ENCODE data around the gene PSMG3. TPM values are rescaled to one million over a fixed set of nuclear protein-coding genes. Genes with fewer than 3 reads are reported as not detected.
A peak's percentile ranks its signal among the peaks of the same experiment; 100 is the strongest.

PSMG3 gene
- total and polyA plus RNA-seq, 7 donors: 11.8 to 59.1 (median 18.2) TPM

DNA sequence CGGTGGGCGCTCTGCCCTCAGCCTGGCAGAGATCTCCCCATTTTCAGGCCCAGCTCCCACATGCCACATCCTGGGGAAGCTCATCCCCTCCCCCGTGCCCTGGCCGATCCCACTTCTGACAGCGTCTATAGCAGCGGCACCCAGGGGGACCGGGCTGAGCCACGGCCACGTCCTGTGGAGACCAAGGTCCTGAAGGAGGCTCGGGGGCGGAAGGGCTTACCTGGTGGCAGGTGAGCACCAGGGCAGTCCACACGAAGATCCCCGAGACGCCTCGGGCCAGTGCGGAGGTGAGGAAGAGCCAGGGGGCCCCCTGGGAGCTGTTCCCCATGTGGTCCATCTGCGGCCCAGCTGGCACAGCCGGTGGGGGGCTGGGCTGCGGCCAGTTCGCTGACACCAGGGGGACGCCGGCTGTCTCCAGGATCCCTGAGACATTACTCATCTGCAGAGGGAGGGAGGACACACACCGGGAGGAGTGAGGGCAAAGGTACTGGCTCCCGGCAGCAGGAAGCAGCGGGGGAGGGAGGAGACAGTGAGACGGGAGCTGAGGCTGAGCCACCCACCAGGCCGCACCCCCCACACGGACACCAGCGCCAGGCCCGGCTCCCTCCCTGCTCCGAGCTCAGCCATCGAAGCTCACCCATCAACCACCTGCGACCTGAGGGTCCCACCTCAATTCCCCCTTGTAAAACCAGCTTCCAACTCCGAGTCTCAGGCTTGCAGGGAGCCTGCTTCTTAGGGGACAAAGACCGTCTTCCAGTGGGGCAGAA is 14.6 kb downstream of the PSMG3 start:
- Histone ChIP-seq H3K4me3 (peak overlapping the region; percentile 41), H3K36me3 (ENCODE audit: insufficient read depth in 1 of 2, low read depth in 1 of 2) (peaks cover 0 to 4% of the 10 kb centered on the region in 2 donors), H3K27me3 (ENCODE audit: insufficient read depth in 3 of 3, low read length in 2 of 3) (no peaks in the 10 kb centered on the region), H3K4me1 (peaks cover 13% of the 10 kb centered on the region), H3K9me3 (no peaks in the 10 kb centered on the region), H3K27ac (peak overlapping the region; percentile 90)
- DNase-seq (peak; percentile 59 to 74), ATAC-seq (peak; percentile 67 to 77 (median 76))
- no peak for TF ChIP-seq CTCF (IDR thresholded peaks at IDR 0.05)
- WGBS, 3 donors: 35 to 42% (median 40%) methylated on average over 30 to 35 of the region's 35 CpGs
- intact Hi-C loops (cut with DNase I): no loop called here

- TF ChIP-seq CTCF (IDR thresholded peaks at IDR 0.05): no peak
- ATAC-seq (no peak), DNase-seq (peak in 1 of 2 donors; percentile 43)
- intact Hi-C loops (cut with DNase I): no loop called here
- 75 to 80% (median 76%) methylated on average over 20 of the region's 20 CpGs for WGBS, 3 donors
- Histone ChIP-seq H3K36me3 (ENCODE audit: insufficient read depth in 1 of 2, low read depth in 1 of 2) (peaks cover 0 to 7% of the 10 kb centered on the region in 2 donors), H3K27me3 (ENCODE audit: insufficient read depth in 3 of 3, low read length in 2 of 3) (no peaks in the 10 kb centered on the region), H3K9me3 (no peaks in the 10 kb centered on the region), H3K4me1 (peaks cover 13% of the 10 kb centered on the region), H3K27ac (peak overlapping the region; percentile 90), H3K4me3 (no peak overlapping the region)
Measured at GRCh38 chr7:1554333-1555045, 15.3 kb downstream of the PSMG3 start.

- ATAC-seq: no peak
- TF ChIP-seq CTCF (IDR thresholded peaks at IDR 0.05): no peak
- Histone ChIP-seq H3K9me3 (no peaks in the 10 kb centered on the region), H3K27me3 (ENCODE audit: insufficient read depth in 3 of 3, low read length in 2 of 3) (no peaks in the 10 kb centered on the region), H3K4me3 (no peak overlapping the region), H3K36me3 (ENCODE audit: insufficient read depth in 1 of 2, low read depth in 1 of 2) (peaks cover 2 to 14% of the 10 kb centered on the region in 2 donors), H3K4me1 (peaks cover 13% of the 10 kb centered on the region), H3K27ac (no peak overlapping the region)
- 84 to 88% (median 86%) methylated on average over 26 to 28 of the region's 28 CpGs for WGBS, 3 donors
- DNase-seq: peak in 1 of 2 donors; percentile 53
- intact Hi-C loops (cut with DNase I): no loop called here
Measured at GRCh38 chr7:1553512-1554210, 16.2 kb downstream of the PSMG3 start.

- Histone ChIP-seq H3K4me3 (no peak overlapping the region), H3K27me3 (ENCODE audit: insufficient read depth in 3 of 3, low read length in 2 of 3) (no peaks in the 10 kb centered on the region), H3K4me1 (peaks cover 13% of the 10 kb centered on the region), H3K27ac (no peak overlapping the region), H3K36me3 (ENCODE audit: insufficient read depth in 1 of 2, low read depth in 1 of 2) (peaks cover 2 to 22% of the 10 kb centered on the region in 2 donors), H3K9me3 (no peaks in the 10 kb centered on the region)
- TF ChIP-seq CTCF (IDR thresholded peaks at IDR 0.05): no peak
- ATAC-seq: no peak
- DNase-seq: no peak
- 81 to 83% (median 82%) methylated on average over 7 of the region's 7 CpGs for WGBS, 3 donors
- intact Hi-C loops (cut with DNase I): no loop called here
Measured at GRCh38 chr7:1552200-1552599, 17.6 kb downstream of the PSMG3 start.

Measured in psoas muscle (tissue), 8 donors.